ENCODE results near the gene SRP68. TPM values are rescaled to one million over a fixed set of nuclear protein-coding genes. Genes with fewer than 3 reads are reported as not detected.

SRP68 gene
- total and polyA plus RNA-seq, 2 of the 4 experiments (the other 2 are of a cell fraction), result 47.1 to 82.6 TPM

GRCh38 chr17:76026714-76027158 is 45.6 kb downstream of the SRP68 start:
- H3K23ac ChIP-seq (ENCODE audit: low read depth, low read length), result no peak overlapping the region
- no peak overlapping the region for H3K27ac ChIP-seq (ENCODE audit: insufficient read depth, low read length)
- no peak overlapping the region for H4K5ac ChIP-seq (ENCODE audit: low read depth, low read length)
- no peak overlapping the region for H3K4me2 ChIP-seq (ENCODE audit: low read depth, low read length)
- intact Hi-C loops (cut with micrococcal nuclease), result no loop called here
- H3K9me1 ChIP-seq (ENCODE audit: insufficient read depth, low read length), result no peaks in the 10 kb centered on the region
- no peak overlapping the region for H3K9ac ChIP-seq (ENCODE audit: low read depth, low read length)
- no peaks in the 10 kb centered on the region for H4K20me1 ChIP-seq (ENCODE audit: insufficient read depth, low read length)
- TF ChIP-seq CEBPB (IDR thresholded peaks at IDR 0.05; ENCODE audit: low read depth, low read length) (no peak), NFE2L2 (IDR thresholded peaks at IDR 0.05; ENCODE audit: low read depth, low read length) (no peak), ELK1 (IDR thresholded peaks at IDR 0.05; ENCODE audit: borderline replicate concordance, low read depth, low read length) (no peak), POLR2A (IDR thresholded peaks at IDR 0.05; ENCODE audit: low read depth, low read length) (no peak), MXI1 (IDR thresholded peaks at IDR 0.05; ENCODE audit: borderline replicate concordance, low read depth, low read length) (no peak), MAZ (IDR thresholded peaks at IDR 0.05; ENCODE audit: borderline replicate concordance, low read depth, low read length) (no peak), RCOR1 (IDR thresholded peaks at IDR 0.05; ENCODE audit: insufficient replicate concordance, low read length) (no peak), FOS (IDR thresholded peaks at IDR 0.05; ENCODE audit: low read depth, low read length) (no peak), RAD21 (IDR thresholded peaks at IDR 0.05; ENCODE audit: low read length) (no peak), MAFK (IDR thresholded peaks at IDR 0.05; ENCODE audit: low read depth, low read length) (no peak), SMC3 (IDR thresholded peaks at IDR 0.05; ENCODE audit: low read depth, low read length) (no peak), BHLHE40 (IDR thresholded peaks at IDR 0.05; ENCODE audit: low read depth, low read length) (no peak), CTCF (conservative IDR thresholded peaks at IDR 0.05; ENCODE audit: low read depth, low read length) (no peak), USF2 (IDR thresholded peaks at IDR 0.05; ENCODE audit: low read depth, low read length) (no peak), CHD1 (IDR thresholded peaks at IDR 0.05; ENCODE audit: low read depth, low read length) (no peak), RFX5 (IDR thresholded peaks at IDR 0.05; ENCODE audit: low read depth, low read length) (no peak)
- H2BK20ac ChIP-seq (ENCODE audit: low read depth, low read length), result no peak overlapping the region
- dilution Hi-C loops (cut with HindIII; ENCODE audit: low sequenced_read_pairs, unreplicated experiment), result no loop called here
- H2BK5ac ChIP-seq (ENCODE audit: low read depth, low read length, poor library complexity, severe bottlenecking), result no peak overlapping the region
- 68% methylated on average over 8 of the region's 15 CpGs; no CpG with 5 or more reads in 1 of the 2 experiments for WGBS, 2 experiments (ENCODE audit: extremely low coverage in 2 of 2, insufficient read length in 1 of 2)
- ChIA-PET POLR2A (ENCODE audit: unreplicated experiment) (no interaction called here), CTCF (no interaction called here)
- no peak overlapping the region for H2AK9ac ChIP-seq (replicated peaks; ENCODE audit: low read depth, low read length, poor library complexity)
- no peak overlapping the region for H3K18ac ChIP-seq (ENCODE audit: low read depth, low read length)
- no peak overlapping the region for H2AK5ac ChIP-seq (ENCODE audit: low read depth, low read length)
- H2AFZ ChIP-seq (replicated peaks; ENCODE audit: low read length, poor library complexity), result no peak overlapping the region
- no peaks in the 10 kb centered on the region for H3K9me3 ChIP-seq (ENCODE audit: control insufficient read depth, insufficient read depth, low read length)
- in situ Hi-C loops (cut with MboI; ENCODE audit: low sequenced_read_pairs), result no loop called here
- H2BK15ac ChIP-seq (ENCODE audit: low read depth, low read length), result no peak overlapping the region
- no peak overlapping the region for H4K8ac ChIP-seq (ENCODE audit: low read depth in 2 of 2, low read length in 2 of 2)
- peaks cover 6% of the 10 kb centered on the region; the same call in 1 of the 2 replicates for H3K27me3 ChIP-seq (ENCODE audit: control insufficient read depth, insufficient read depth, low read length)
- H3K4me1 ChIP-seq (ENCODE audit: control insufficient read depth, insufficient read depth, low read length), result peaks cover 2% of the 10 kb centered on the region; the same call in 1 of the 2 replicates
- no peaks in the 10 kb centered on the region for H3K79me1 ChIP-seq (ENCODE audit: low read depth in 1 of 2, low read length in 2 of 2)
- H3K4ac ChIP-seq (ENCODE audit: low read depth, low read length), result no peak overlapping the region
- ATAC-seq (ENCODE audit: low read depth) (no peak), DNase-seq (no peak)
- H3K36me3 ChIP-seq (ENCODE audit: control insufficient read depth, insufficient read depth, low read length), result no peaks in the 10 kb centered on the region
- H2BK120ac ChIP-seq (ENCODE audit: low read depth, low read length), result no peak overlapping the region
- H3K4me3 ChIP-seq (ENCODE audit: insufficient read depth, low read depth, low read length), result no peak overlapping the region
- no TSS peak for BruUV-seq (replicated peaks)
- no peak overlapping the region for H3K14ac ChIP-seq (replicated peaks; ENCODE audit: low read depth, low read length)
- no peak overlapping the region for H3K56ac ChIP-seq (ENCODE audit: extremely low read depth, insufficient read depth, low read length)
- no peak overlapping the region for H4K91ac ChIP-seq (ENCODE audit: insufficient read depth, low read depth, low read length)

Measured in IMR-90 (cell line).